SJSA1 (cell line): ENCODE results near the gene ZNF621. TPM values are rescaled to one million over a fixed set of nuclear protein-coding genes. Genes with fewer than 3 reads are reported as not detected.
A peak's percentile ranks its signal among the peaks of the same experiment; 100 is the strongest.

Experiments
- DNase-seq, 2 experiments: peaks; one replicate each; pipeline ENCODE4 v3.0.0-alpha.2; 2015 to 2020; ENCODE audit warnings: low spot score in 2 of 2, low read depth in 1 of 2
- H3K27ac ChIP-seq: fragments of 250-450 bp; sonication (Bioruptor Pico); 2 replicates; pipeline ENCODE4 v1.5.1; 2020; ENCODE audit warnings: mild to moderate bottlenecking, moderate library complexity
- H3K27me3 ChIP-seq: fragments of 250-450 bp; sonication (Bioruptor Pico); replicated peaks from 2 replicates; pipeline ENCODE4 v1.5.1; 2020; ENCODE audit warnings: mild to moderate bottlenecking, moderate library complexity
- H3K36me3 ChIP-seq: fragments of 250-450 bp; sonication (Bioruptor Pico); 2 replicates; pipeline ENCODE4 v1.5.1; 2020; ENCODE audit warnings: mild to moderate bottlenecking
- H3K4me1 ChIP-seq: fragments of 250-450 bp; sonication (Bioruptor Pico); replicated peaks from 2 replicates; pipeline ENCODE4 v1.6.1; 2021; ENCODE audit warnings: mild to moderate bottlenecking
- H3K4me3 ChIP-seq: fragments of 250-450 bp; sonication (Bioruptor Pico); 2 replicates; pipeline ENCODE4 v1.5.1; 2020; ENCODE audit warnings: mild to moderate bottlenecking
- H3K9me3 ChIP-seq: fragments of 250-450 bp; sonication (Bioruptor Pico); replicated peaks from 2 replicates; pipeline ENCODE4 v1.5.1; 2020; ENCODE audit warnings: mild to moderate bottlenecking
- total RNA-seq: library from RNA; depleted of rRNA; stranded (reverse); fragments of >200 nt; shearing (Covaris generic); gene quantifications from 2 replicates; pipeline ENCODE4 v1.2.3, GENCODE V29; 2014; rRNA removed

Gene ZNF621
- total RNA-seq, result 5.9 and 12.7 TPM in 2 replicates

DNA sequence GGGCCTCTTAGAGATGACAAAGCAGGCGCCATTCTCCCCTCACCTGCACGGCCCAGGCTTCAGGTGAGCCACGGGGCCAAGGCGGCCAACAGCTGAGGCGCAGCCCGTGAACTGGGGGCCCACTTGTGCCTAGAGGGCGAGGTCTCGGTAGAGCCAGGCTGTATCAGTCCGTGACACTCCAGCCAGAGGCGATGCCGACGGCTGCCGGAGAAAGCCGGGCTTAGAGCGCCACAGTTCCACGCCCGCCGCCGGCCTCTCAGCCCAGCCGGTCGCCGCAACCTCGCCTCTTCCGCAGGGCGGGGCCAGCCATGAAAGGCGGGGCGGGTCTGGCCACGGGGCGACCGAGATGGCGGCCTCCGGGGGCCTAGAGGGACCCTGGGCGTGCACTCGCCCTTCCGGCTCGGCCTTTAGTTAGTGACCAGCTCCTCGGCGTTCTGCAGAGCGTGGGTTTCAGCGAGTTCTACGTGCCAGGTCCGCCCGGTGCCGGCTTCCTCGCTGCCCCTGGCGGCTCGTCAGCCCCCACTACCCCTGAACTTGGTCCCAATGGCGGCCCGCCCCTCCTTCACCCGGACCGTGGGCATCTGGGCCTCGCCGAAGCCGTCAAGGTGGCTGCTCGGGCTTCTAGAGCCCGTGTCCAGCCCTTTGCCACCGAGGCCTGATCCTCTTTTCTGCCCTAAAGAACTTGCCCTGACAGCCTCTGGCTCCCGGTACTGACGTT, at the start of gene ZNF621:
TSS of gene ZNF621 (plus strand) at position 393 of the 718 bp plus-strand sequence. CDS start 881 bp downstream, outside the sequence.
- H3K27me3 ChIP-seq, result no peaks in the 10 kb centered on the region
- peak within 1 kb of the TSS; percentile 68 for H3K4me3 ChIP-seq
- peak; percentile 84 to 85 for DNase-seq
- peaks cover 11% of the 10 kb centered on the region for H3K4me1 ChIP-seq
- H3K36me3 ChIP-seq, result peaks cover 33% of the 10 kb centered on the region
- no peaks in the 10 kb centered on the region for H3K9me3 ChIP-seq
- H3K27ac ChIP-seq, result peak within 1 kb of the TSS; percentile 84

DNA sequence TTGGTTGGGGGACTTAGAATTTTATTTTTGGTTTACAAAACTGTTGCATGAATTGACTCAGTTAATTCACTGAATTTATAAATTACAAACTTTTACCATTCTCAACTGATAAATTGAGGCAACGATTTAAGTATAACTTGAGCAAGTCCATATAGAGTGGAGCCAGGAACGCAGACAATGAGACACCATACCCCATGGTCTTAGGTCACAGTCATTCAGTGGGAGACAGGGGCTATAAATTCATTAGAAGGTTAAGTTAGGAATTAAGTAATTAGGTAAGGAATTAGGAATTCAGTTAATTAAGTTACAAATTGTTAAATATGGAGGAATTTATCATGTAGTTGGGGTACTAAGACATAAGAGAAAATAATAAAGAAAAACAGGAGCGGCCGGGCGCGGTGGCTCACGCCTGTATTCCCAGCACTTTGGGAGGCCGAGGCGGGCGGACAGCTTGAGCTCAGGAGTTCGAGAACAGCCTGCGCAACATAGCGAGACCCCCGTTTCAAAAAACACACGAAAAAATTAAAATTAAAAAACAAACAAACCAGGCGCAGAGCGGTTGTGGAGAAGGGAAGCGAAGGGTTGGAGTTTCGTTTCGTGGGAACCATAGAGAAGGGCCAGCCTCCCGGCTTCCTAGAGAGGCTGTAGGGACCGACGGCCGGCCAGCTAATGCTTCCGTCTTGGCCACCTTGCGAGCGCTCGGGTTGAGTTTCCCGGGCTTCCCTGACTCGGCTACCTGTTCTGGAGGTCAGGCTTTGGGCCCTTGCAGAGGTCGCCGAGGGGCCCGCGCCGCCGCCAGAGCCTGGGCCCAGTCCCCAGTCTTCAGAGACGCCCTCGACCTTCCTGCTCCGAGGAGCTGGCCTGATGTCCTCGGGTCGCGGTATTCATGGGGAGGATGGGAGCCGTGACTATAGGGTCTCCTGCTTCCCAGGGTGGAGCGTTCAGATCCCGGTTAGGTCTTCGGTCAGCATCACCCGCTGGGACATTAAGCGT, 48.0 kb upstream of the ZNF621 start, which contains the start of gene ZNF619:
TSS of gene ZNF619 (plus strand) at position 645 of the 993 bp plus-strand sequence. CDS start 858 bp downstream, outside the sequence.
- Histone ChIP-seq H3K36me3 (0 out of 2 replicates have a peak, but pooled peaks cover 6% of the 10 kb centered on the region), H3K27me3 (no peaks in the 10 kb centered on the region), H3K4me1 (peaks cover 6% of the 10 kb centered on the region; the same call in 1 of the 2 replicates), H3K9me3 (no peaks in the 10 kb centered on the region), H3K4me3 (peak within 1 kb of the TSS; percentile 67), H3K27ac (peak within 1 kb of the TSS; percentile 60)
- DNase-seq, result peak; percentile 59 to 74

DNA sequence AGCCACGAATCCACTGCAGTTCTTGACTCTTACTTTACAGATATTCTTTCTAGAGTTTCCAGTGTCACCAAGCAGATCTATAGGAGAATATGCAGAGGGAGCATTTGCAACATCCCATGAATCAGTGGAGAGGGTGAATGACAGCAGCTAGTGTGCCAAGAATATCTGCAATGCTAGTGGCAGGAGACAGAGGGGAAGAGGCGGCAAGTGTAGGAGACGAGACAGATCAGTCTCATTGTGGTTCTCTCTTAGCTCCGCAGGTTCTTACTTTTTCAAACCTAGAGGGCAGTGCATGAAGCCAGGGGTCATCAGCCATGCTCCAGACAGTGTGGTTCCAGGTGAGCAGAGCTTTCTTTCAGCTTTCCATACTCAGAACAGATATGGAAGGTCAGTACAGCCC, 47.1 kb upstream of the ZNF621 start:
- Histone ChIP-seq H3K27me3 (no peaks in the 10 kb centered on the region), H3K4me1 (peaks cover 6% of the 10 kb centered on the region; the same call in 1 of the 2 replicates), H3K9me3 (no peaks in the 10 kb centered on the region), H3K27ac (no peak overlapping the region), H3K36me3 (0 out of 2 replicates have a peak, but pooled peaks cover 6% of the 10 kb centered on the region), H3K4me3 (peak overlapping the region; percentile 67)
- DNase-seq, result no peak

DNA sequence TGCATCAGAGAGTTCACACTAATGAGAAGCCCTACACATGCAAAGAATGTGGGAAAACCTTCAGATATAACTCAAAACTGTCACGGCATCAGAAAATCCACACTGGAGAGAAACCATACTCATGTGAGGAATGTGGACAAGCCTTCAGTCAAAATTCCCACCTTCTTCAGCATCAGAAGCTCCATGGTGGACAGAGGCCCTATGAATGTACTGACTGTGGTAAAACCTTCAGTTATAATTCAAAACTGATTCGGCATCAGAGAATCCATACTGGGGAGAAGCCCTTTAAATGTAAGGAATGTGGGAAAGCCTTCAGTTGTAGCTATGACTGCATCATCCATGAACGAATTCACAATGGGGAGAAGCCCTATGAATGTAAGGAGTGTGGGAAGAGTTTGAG, 37.6 kb upstream of the ZNF621 start:
- H3K4me3 ChIP-seq, result no peak overlapping the region
- H3K9me3 ChIP-seq, result peaks cover 5% of the 10 kb centered on the region; the same call in 1 of the 2 replicates
- no peaks in the 10 kb centered on the region for H3K4me1 ChIP-seq
- DNase-seq, result no peak
- H3K36me3 ChIP-seq, result peaks cover 16% of the 10 kb centered on the region
- H3K27me3 ChIP-seq, result no peaks in the 10 kb centered on the region
- H3K27ac ChIP-seq, result no peak overlapping the region

DNA sequence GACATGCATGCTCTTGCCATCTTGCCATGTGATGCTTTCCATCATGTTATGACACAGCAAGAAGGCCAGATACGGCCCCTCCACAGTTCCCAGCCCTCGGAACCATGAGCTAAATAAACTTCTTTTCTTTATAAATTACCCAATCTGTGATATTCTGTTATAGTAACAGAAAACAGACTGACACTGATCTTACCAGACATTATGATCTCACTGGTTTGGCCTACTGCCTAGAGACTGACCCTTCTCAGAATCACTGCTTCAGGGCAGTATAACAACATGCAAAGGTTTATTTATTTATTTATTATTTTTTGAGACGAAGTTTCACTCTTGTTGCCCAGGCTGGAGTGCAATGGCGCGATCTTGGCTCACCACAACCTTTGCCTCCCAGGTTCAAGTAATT, 33.8 kb upstream of the ZNF621 start:
- no peak for DNase-seq
- Histone ChIP-seq H3K36me3 (peaks cover 14% of the 10 kb centered on the region), H3K4me1 (no peaks in the 10 kb centered on the region), H3K4me3 (no peak overlapping the region), H3K9me3 (peaks cover 5% of the 10 kb centered on the region; the same call in 1 of the 2 replicates), H3K27ac (no peak overlapping the region), H3K27me3 (no peaks in the 10 kb centered on the region)

DNA sequence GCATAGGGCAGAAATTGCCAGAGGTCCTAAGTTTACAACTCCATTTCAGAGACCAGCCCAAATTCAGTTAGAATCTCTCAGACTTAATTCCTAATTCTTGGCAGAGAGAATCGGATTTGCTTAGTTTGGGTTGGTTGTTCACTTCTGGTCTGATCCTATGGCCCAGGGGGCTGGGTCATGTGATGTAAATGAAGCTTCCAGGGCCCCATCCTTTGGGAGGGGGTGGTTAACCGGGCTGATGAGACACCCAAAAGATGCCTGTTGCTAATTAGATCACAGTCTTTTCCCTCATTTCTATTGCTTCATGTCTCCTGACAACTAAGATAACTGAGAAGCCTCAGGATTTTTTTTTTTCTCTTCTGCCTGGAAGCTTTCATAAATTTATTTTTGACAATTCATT, 30.1 kb upstream of the ZNF621 start:
- no peaks in the 10 kb centered on the region for H3K36me3 ChIP-seq
- DNase-seq, result no peak
- H3K4me1 ChIP-seq, result no peaks in the 10 kb centered on the region
- H3K27me3 ChIP-seq, result no peaks in the 10 kb centered on the region
- no peak overlapping the region for H3K4me3 ChIP-seq
- no peaks in the 10 kb centered on the region for H3K9me3 ChIP-seq
- no peak overlapping the region for H3K27ac ChIP-seq

DNA sequence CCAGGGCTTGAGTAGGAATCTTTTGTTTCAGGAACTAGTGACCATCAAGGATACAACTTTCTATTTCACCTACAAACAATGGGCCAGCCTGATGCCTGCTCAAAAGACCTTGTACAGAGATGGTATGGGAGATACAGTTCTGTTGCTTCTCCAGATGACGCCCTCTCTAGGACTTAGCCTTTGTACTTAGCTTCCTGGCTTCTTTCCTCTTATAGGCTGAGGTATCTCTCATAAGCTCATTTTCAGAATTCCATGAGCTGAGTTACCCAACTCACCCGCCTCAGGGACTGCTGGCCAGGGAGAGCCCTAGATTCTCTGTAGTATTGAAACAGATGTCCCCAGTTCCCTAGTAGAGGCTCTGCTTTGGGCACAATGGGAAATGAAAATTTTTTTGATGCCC, 27.5 kb upstream of the ZNF621 start:
- DNase-seq, result no peak
- Histone ChIP-seq H3K36me3 (no peaks in the 10 kb centered on the region), H3K27ac (no peak overlapping the region), H3K4me3 (no peak overlapping the region), H3K27me3 (no peaks in the 10 kb centered on the region), H3K4me1 (no peaks in the 10 kb centered on the region), H3K9me3 (no peaks in the 10 kb centered on the region)

DNA sequence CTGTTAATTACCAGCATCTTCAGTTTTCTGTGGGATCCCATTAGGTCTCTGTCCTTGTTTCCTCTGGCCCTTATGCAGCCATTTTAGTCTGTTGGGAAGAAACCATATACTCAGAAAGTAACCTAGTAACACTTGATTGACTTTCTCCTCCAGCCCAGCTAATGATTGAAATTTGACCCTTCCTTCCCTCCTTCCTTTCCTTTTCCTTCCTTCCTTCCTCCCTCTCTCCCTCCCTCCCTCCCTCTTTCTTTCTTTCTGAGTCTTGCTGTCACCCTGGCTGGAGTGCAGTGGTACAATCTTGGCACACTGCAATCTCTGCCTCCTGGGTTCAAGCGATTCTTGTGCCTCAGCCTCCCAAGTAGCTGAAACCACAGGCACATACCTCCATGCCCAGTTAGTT, 24.8 kb upstream of the ZNF621 start:
- Histone ChIP-seq H3K4me3 (no peak overlapping the region), H3K9me3 (no peaks in the 10 kb centered on the region), H3K27ac (no peak overlapping the region), H3K4me1 (peaks cover 8% of the 10 kb centered on the region), H3K27me3 (no peaks in the 10 kb centered on the region), H3K36me3 (no peaks in the 10 kb centered on the region)
- DNase-seq, result no peak

DNA sequence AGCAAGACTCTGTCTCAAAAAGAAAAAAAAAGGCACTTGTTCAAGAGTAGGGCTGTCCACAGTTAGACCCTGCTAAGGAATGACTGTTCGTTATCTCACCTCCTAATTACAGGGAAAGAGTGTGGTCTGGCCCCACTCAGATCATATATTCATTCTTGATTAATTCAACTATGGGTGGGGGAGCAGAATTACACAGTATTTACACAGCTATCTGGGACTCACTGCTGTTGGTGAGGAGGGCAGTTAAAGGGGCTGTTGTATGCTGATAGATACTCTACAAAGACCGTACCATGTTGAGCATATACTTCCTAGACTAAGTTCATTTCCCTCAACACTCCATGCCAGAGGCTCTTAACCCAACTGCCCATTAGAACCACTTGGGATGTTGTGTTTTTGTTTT, 22.7 kb upstream of the ZNF621 start:
- no peak overlapping the region for H3K27ac ChIP-seq
- no peaks in the 10 kb centered on the region for H3K36me3 ChIP-seq
- H3K9me3 ChIP-seq, result no peaks in the 10 kb centered on the region
- no peak for DNase-seq
- no peaks in the 10 kb centered on the region for H3K27me3 ChIP-seq
- no peak overlapping the region for H3K4me3 ChIP-seq
- H3K4me1 ChIP-seq, result peaks cover 20% of the 10 kb centered on the region

DNA sequence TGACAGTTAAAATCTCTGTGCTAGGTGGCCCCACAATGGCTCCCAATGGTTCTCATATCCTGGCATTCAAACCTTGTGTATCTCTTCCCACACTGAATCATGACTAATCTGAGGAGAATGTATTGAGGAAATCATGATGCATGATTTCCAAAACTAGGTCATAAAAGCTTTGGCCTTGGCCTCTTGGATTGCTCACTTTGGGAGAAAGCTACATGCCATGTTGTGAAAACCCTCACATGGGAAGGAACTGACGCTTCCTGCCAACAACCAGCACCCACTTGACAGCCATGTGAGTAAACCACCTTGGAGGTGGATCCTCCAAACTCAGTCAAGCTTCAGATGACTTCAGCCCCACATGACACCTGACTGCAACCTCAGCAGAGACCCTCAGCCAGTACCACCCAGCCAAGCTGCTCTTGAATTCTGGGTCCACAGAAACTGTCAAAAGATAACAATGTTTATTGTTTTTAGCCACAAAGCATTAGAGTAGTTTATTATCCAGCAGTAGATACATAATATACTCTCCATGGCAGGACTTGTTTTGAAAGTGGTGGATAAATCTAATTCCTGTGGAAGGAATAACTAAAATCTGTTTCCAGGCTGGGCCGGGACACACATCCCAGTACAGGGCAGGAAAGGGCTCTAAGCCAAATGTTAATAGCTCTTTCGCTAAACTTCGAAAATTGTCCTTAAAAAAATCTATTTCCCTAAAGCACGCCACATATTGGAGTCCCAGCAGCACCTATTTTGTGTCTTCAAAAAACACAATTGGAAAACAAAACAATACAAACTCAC, 19.9 kb upstream of the ZNF621 start:
- H3K4me3 ChIP-seq, result no peak overlapping the region
- H3K9me3 ChIP-seq, result no peaks in the 10 kb centered on the region
- H3K36me3 ChIP-seq, result no peaks in the 10 kb centered on the region
- peaks cover 20% of the 10 kb centered on the region for H3K4me1 ChIP-seq
- no peaks in the 10 kb centered on the region for H3K27me3 ChIP-seq
- peak; percentile 71 to 81 for DNase-seq
- peak overlapping the region; percentile 84 for H3K27ac ChIP-seq

DNA sequence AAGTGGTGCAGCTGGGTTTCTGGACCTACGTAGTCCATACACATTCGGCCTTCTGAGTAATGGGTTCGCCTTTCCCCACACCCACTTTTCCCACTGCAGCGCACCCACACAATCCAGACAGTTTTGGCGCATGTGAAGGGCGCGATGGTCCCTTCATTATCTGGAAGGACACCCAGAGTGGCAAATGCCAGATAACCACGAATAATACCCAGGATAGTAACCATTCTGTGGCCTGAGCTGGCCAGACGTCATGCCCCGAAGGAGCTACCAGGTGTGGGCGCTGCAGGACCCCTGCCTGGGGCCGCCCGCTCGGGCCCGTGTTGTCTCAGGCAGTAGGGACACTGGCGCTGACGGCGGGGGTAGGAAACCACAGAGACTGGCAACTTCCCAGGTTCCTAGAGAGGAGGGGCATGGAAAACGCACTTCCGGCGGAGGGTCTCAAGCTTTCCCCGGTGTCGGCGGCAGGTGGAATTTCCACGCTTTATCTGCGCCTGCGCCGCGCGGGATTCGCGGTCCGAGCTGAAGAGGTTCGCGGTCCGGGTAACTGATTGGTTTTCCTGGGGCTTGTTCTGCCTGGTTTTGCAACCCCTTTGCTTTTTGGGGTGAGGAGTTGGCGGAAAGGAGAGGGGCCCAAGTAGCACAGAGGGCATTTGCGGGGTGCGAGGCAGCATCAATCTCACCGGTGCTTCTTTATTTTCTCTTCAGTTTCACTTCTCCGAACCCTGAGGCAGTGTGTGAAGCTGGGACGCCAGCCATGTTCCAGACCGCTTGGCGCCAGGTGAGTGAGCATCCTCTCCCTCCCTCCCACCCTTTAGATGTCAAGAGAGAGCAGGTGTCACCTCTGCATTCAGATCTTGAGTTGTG, 18.9 kb upstream of the ZNF621 start, which contains the start of gene ZNF620:
TSS of gene ZNF620 (plus strand) at position 441 of the 864 bp plus-strand sequence. CDS start at position 755, 314 bp downstream.
- Histone ChIP-seq H3K4me3 (peak within 1 kb of the TSS; percentile 51), H3K27ac (peak within 1 kb of the TSS; percentile 84), H3K36me3 (no peaks in the 10 kb centered on the region), H3K27me3 (no peaks in the 10 kb centered on the region), H3K9me3 (no peaks in the 10 kb centered on the region), H3K4me1 (peaks cover 20% of the 10 kb centered on the region)
- peak; percentile 62 to 68 for DNase-seq

DNA sequence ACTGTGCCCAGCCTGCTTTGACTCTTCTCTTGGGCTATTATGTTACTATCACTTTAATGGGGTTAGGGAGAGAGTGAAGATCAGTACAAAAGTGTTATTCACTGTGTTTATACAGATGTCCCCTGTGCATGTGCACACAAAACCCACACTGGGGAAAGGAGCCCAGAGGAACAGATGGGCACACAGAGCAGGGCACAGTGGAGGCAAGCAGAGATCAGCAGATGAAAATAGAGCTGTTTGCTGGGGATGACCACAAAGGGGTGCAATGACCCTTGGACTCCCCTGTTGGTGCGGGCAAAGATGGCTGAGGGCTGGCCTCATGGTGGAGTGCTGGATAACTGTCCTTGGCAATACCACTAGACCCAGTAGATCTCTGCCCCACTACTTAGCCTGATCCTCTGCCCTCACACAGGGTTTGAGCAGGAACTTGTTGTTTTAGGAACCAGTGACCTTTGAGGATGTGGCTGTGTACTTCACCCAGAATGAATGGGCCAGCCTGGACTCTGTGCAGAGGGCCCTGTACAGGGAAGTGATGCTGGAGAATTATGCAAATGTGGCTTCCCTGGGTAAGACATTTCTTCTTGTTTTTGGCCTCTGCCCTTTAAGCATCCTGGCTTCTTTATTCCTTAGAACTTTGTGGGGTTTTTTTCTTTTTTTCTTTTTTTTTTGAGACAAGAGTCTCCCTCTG, 13.6 kb upstream of the ZNF621 start:
- Histone ChIP-seq H3K4me1 (0 out of 2 replicates have a peak, but pooled peaks cover 4% of the 10 kb centered on the region), H3K9me3 (no peaks in the 10 kb centered on the region), H3K27ac (no peak overlapping the region), H3K36me3 (no peaks in the 10 kb centered on the region), H3K27me3 (no peaks in the 10 kb centered on the region), H3K4me3 (no peak overlapping the region)
- DNase-seq, result no peak
